Parathyroid adenoma (tissue), 2 donors: ENCODE results near the gene LRG1.
A peak's percentile ranks its signal among the peaks of the same experiment; 100 is the strongest.

ENCODE experiments used
- H2AFZ ChIP-seq: fragments of 300-600 bp; sonication (generic); one replicate; pipeline ENCODE4 v1.7.0; 2017; ENCODE audit warnings: antibody characterized with exemption, mild to moderate bottlenecking
- H3K27ac ChIP-seq: fragments of 300-600 bp; sonication (generic); one replicate; pipeline ENCODE4 v1.7.0; 2017
- H3K27me3 ChIP-seq: fragments of 300-600 bp; sonication (generic); one replicate; pipeline ENCODE4 v1.7.0; 2017; ENCODE audit warnings: low read length; ENCODE audit not compliant: control insufficient read depth, insufficient read depth
- H3K36me3 ChIP-seq: fragments of 300-600 bp; sonication (generic); one replicate; pipeline ENCODE4 v1.7.0; 2017; ENCODE audit warnings: low read length; ENCODE audit not compliant: control insufficient read depth, insufficient read depth
- H3K4me1 ChIP-seq: fragments of 300-600 bp; sonication (generic); one replicate; pipeline ENCODE4 v1.7.0; 2017; ENCODE audit warnings: control low read depth
- H3K4me2 ChIP-seq: fragments of 300-600 bp; sonication (generic); one replicate; pipeline ENCODE4 v1.7.0; 2017; ENCODE audit warnings: low read length
- H3K4me3 ChIP-seq: fragments of 300-600 bp; sonication (generic); one replicate; pipeline ENCODE4 v1.7.0; 2017; ENCODE audit warnings: low read depth, low read length
- H3K79me2 ChIP-seq: fragments of 300-600 bp; sonication (generic); one replicate; pipeline ENCODE4 v1.7.0; 2017; ENCODE audit warnings: control low read depth
- H3K9ac ChIP-seq: fragments of 300-600 bp; sonication (generic); one replicate; pipeline ENCODE4 v1.7.0; 2017; ENCODE audit warnings: mild to moderate bottlenecking
- H3K9me3 ChIP-seq: fragments of 300-600 bp; sonication (generic); one replicate; pipeline ENCODE4 v1.7.0; 2017; ENCODE audit warnings: low read length; ENCODE audit not compliant: control insufficient read depth
- CTCF ChIP-seq: fragments of 300-600 bp; sonication (generic); IDR thresholded peaks from one replicate; pipeline ENCODE4 v1.7.0; 2017; ENCODE audit warnings: antibody characterized with exemption, mild to moderate bottlenecking
- donor health status: primary hyperparathyroidism.

LRG1 gene

GRCh38 chr19:4579389-4579788 lies 39.6 kb upstream of the LRG1 start:
- H3K9ac ChIP-seq: no peak overlapping the region
- no peak overlapping the region for H3K4me2 ChIP-seq
- no peaks in the 10 kb centered on the region for H3K36me3 ChIP-seq
- no peak for TF ChIP-seq CTCF
- H3K4me3 ChIP-seq: no peak overlapping the region
- no peak overlapping the region for H2AFZ ChIP-seq
- no peaks in the 10 kb centered on the region for H3K27me3 ChIP-seq
- H3K4me1 ChIP-seq: peaks cover 4% of the 10 kb centered on the region
- no peak overlapping the region for H3K27ac ChIP-seq
- no peaks in the 10 kb centered on the region for H3K9me3 ChIP-seq
- peaks cover 2% of the 10 kb centered on the region for H3K79me2 ChIP-seq

GRCh38 chr19:4578552-4579248 lies 38.9 kb upstream of the LRG1 start:
- no peak overlapping the region for H3K9ac ChIP-seq
- H3K4me2 ChIP-seq: no peak overlapping the region
- H3K27me3 ChIP-seq: no peaks in the 10 kb centered on the region
- no peak for TF ChIP-seq CTCF
- no peak overlapping the region for H2AFZ ChIP-seq
- peaks cover 2% of the 10 kb centered on the region for H3K79me2 ChIP-seq
- no peaks in the 10 kb centered on the region for H3K9me3 ChIP-seq
- no peak overlapping the region for H3K4me3 ChIP-seq
- no peaks in the 10 kb centered on the region for H3K36me3 ChIP-seq
- H3K27ac ChIP-seq: no peak overlapping the region
- H3K4me1 ChIP-seq: peaks cover 4% of the 10 kb centered on the region

- Histone ChIP-seq H3K27ac (no peak overlapping the region), H3K4me2 (no peak overlapping the region), H3K9me3 (no peaks in the 10 kb centered on the region), H3K27me3 (no peaks in the 10 kb centered on the region), H3K9ac (no peak overlapping the region), H2AFZ (no peak overlapping the region), H3K79me2 (peaks cover 4% of the 10 kb centered on the region), H3K4me1 (peaks cover 4% of the 10 kb centered on the region), H3K36me3 (no peaks in the 10 kb centered on the region), H3K4me3 (no peak overlapping the region)
- TF ChIP-seq CTCF: no peak
These were observed 37.4 kb upstream of the LRG1 start for GRCh38 chr19:4577020-4577782.

- peak overlapping the region; percentile 61 for H3K27ac ChIP-seq
- peaks cover 4% of the 10 kb centered on the region for H3K4me1 ChIP-seq
- no peaks in the 10 kb centered on the region for H3K27me3 ChIP-seq
- H2AFZ ChIP-seq: no peak overlapping the region
- no peaks in the 10 kb centered on the region for H3K36me3 ChIP-seq
- peak; percentile 53 for TF ChIP-seq CTCF
- H3K9ac ChIP-seq: no peak overlapping the region
- H3K79me2 ChIP-seq: peaks cover 4% of the 10 kb centered on the region
- H3K4me3 ChIP-seq: no peak overlapping the region
- no peak overlapping the region for H3K4me2 ChIP-seq
- H3K9me3 ChIP-seq: no peaks in the 10 kb centered on the region
These were observed 36.4 kb upstream of the LRG1 start for GRCh38 chr19:4576016-4576933.
